Stimulated activated naive CD8-positive, alpha-beta T cell treated with anti-CD3 and anti-CD28 coated beads, Interleukin-15, Interleukin-2, amounts not matched to agents 100 U/mL and 50 U/mL, for 24 hours (primary cell): ENCODE data around the gene PACRG.

Experiments used
- ATAC-seq: fragments of 150-1000 bp; cut with Tn5 transposase; one replicate; pipeline ENCODE4 v1.10.0; 2021
- DNase-seq: peaks from one replicate; pipeline ENCODE4 v3.0.0; 2021

The PACRG gene

DNA sequence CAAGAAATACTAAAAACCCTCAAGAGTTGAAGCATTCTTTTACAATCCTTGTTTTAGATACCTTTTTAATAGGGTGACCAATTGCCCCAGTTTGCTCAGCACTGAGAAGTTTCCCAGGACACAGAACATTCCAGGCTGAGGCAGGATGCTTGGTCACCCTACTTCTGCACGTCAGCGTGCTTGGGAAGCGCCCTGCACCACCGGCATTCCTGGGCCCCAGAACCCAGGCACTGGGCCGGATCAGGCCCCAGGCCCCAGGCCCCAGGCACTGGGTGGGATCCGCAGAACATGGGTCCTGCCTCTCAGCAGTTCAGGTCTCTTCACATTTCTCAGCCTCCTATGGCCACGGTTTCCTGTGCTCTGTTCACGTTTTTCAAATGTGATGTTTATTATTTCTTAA is 472.9 kb downstream of the PACRG start:
- DNase-seq (no peak), ATAC-seq (no peak)

DNA sequence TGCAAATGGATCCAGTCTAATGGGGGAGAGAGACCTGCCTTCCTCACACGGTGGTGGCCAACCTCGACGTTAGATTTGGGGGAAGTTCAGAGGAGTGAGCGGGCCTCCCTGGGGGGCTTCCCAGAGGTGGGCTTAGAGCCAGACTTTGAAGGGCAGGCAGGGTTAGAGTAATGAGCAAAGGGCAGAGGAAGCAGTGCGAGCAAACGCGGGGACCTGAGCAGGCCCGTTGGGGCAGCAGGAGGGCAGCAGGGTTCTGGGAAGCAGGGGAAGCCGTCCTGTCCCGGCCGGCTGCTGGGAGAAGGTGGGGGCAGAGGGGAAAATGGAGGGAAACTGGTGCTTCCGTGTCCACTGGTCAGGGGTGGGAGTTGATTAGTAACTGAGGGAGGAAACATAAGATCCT is 474.1 kb downstream of the PACRG start:
- DNase-seq (no peak), ATAC-seq (no peak)

DNA sequence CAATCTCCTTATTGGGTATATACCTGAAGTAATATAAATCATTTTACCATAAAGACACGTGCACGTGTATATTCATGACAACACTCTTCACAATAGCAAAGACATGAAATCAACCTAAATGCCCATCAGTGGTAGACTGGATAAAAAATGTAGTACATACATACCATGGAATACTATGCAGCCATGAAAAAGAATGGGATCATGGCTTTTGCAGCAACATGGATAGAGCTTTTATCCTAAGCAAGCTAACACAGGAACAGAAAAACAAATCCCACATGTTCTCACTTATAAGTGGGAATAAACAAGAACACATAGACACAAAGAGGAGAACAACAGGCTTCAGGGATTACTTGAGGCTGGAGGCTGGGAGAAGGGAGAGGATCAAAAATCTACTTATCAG is 478.4 kb downstream of the PACRG start:
- DNase-seq (no peak), ATAC-seq (no peak)

DNA sequence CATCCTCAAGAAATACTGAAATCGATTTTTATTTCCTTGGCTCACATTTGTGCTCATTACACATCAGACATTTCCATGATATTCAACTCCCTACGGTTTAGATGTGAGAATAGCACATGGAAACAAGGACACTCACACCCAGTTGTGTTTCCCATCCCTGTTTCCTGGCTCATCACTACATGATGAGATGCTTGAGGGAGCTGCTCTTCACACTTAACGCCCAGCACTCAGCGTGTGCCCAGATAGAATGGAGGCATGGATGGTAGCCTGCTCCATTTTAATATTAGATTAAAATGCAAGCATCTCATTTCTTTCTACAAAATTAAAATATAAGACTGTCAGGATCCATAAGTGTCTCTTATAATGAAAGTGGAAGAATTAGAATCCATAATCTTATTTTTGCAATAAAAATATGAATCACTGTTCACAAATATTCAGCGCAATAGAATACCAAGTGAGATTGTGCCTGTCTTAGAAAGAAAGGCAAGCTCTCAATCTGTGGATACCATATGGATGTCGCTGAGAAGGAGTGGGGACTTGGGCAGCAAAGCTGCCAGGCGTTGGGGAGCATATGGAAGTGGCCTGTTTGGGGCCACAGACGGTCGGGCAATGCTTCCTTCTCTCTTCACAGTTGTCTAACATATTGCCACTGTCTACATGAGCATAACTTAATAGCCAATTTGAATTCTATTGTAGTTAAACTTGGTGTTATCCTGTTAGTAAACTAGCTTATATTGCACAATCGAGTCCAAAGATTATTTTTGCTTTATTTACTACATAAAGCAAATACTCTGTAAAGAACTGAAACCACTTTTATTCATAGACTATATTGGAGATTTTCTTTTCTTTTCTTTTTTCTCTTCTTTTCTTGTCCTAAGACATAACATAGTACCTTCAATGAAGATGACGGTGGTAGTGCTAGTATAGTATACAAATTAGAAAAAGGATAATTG is 479.9 kb downstream of the PACRG start:
- ATAC-seq: no peak
- no peak for DNase-seq

DNA sequence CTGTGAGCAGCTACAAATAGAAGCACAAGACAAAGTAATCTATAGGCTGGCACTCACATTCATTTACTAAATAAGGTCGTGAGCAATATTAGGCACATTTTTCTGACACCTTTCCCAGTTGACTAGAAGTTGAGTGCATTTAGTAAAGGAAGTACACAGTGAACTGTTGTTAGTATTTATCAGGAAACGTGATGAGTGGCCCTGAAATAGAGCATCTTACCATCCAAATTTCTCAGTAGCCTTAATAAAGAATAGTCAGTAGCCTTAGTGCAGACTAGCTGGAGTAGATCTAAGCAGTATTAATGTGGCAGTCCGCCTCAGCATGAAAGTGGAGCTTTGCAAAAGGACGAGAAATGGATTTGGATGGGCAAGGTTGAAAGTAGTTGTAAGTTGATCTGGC is 481.2 kb downstream of the PACRG start:
- ATAC-seq (no peak), DNase-seq (no peak)

DNA sequence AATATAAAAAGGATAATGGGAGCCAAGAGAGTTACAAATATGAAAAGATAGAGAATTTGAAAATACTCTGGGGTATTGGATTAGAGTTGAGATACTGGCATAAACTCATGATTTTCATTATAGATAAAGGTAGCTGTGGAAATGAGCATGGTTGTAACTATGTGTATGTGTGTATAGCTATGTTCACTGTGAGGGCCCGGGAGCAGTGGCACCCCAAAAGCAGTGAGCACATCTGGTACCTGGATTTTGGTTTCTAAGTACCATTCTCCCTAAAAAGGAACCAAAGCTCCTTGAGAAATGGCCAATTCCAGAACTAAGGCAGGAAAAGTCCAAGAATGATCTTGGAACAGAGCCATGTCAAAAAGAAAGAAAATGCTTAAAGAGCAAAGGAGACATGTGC is 484.3 kb downstream of the PACRG start:
- no peak for ATAC-seq
- no peak for DNase-seq

DNA sequence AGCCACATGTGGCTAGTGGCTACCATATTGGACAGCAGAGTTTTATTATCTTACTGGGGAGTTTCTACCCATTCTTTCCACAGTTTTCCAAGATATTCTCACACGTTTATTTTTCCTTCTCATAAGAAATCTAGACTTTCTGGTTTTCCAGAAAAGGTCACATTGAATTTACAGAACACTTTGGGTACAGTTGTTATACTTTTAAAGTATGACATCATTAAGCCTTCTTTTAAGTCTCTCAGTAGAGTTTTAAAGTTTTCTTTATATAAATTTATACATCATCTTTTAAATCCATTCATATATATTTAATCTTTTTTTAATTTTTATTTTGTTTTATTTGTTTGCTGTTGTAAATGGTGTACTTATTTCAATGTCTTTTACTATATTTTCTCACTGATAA is 486.5 kb downstream of the PACRG start:
- DNase-seq (no peak), ATAC-seq (no peak)

DNA sequence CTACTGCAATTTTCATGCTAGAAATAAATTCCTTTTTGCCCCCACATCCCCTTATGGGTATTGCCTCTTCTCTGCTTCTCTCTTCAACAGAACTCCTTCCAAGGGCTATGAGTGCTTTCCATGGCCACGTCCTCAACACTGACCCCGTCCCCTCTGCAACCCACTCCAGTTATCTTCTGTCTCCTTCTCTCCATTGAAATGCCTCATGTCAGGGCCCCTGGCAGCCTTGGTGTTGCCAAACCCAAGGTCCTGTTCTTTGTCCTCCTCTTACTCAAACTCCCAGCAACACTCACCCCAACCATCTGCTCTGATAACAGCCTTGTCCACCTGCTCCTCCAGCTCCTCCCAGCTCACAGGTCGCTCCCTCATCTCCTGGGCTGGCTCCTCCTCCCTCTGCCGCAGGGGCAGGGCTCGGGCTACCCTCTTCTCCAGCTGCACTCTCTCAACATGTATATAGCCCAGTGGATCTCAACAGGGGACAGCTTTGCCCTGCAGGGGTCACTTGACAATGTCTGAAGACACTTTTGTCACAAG is 490.7 kb downstream of the PACRG start:
- ATAC-seq (no peak), DNase-seq (no peak)

DNA sequence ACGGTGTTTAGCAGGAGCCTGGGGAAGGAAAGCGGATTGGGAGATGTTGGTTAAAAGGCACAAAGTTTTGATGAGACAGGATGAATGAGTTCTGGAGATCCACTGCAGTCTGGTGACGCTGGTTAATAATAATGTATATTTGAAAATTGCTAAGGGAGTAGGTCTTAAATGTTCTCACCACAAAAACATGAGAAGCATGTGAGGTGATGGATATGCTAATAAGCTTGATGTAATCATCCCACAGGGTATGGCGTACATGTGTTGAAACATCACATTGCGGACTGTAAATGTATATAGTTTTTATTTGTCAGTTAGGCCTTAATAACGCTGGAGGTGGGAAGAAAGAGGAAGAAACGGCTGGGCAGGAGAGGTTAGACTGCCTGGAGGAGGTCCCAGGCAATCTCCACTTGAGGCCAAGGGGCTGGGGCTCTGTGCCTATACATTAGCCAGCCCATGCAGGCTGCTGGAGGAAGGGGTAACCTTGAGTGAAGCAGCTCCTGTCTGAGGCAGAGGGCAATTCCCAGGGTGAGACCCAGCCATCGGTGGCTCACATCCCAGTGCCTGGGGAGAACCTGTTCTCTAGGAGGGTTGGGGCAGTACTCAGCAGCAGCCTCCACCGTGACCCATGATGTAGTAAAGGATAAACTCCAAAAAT is 498.5 kb downstream of the PACRG start:
- no peak for ATAC-seq
- DNase-seq: no peak

DNA sequence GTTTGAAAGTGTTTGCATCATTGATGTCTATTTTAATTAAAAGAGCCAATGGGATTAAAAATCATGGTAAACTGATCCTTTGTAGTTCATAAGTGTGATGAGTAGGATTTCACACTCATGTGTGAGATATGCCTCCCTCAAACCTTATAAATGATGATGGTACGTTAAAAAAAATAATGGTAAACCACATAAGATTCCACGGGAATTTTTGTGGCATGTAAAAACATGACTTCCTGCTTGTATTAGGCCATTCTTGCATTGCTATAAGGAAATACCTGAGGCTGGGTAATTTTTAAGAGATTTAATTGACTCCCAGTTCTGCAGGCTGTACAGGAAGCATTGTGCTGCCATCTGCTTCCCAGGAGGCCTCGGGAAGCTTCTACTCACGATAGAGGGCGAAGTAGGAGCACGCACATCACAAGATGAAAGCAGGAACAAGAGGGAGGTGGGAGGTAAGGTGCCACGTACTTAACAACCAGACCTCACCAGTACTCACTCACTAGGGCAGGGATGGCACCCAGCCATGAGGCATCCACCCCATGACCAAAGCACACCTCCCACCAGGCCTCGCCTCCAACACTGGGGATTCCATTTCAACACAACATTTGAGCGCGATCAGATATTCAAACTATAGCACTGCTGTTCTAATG is 499.2 kb downstream of the PACRG start:
- DNase-seq (no peak), ATAC-seq (no peak)

DNA sequence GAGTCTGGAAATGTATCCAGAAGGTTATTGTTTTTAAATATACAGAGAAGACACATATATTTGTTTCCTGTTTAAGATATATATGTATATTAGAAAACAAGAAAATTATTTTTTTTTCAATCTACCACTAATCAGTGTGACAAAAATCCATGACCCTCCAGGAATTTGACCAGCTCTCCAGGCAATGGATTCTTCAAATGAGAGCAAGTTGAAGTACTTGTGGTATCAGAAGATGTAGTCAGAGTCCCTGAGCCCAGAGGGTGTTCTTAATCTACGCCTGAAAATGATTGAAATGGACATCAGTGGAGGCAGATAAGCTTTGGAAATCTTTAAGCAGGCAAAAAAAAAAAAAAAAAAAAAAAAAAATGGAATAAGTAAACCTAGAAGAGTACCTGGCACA is 500.3 kb downstream of the PACRG start:
- DNase-seq: no peak
- ATAC-seq: no peak

DNA sequence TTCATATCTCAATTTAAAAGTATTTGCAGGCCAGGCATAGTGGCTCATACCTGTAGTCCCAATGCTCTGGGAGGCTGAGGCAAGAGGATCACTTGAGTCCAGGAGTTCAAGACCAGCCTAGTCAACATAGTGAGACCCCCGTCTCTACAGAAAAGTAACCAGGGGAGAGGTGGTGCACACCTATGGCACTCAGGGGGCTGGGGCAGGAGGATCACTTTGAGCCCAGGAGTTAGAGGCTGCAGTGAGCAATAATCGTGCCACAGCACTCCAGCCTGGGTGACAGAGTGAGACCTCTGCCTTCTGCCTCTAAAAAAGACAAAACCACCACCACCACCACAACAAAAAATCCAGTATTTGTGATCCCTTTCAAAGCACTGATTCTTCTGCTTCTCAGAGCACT is 501.3 kb downstream of the PACRG start:
- ATAC-seq (no peak), DNase-seq (no peak)

DNA sequence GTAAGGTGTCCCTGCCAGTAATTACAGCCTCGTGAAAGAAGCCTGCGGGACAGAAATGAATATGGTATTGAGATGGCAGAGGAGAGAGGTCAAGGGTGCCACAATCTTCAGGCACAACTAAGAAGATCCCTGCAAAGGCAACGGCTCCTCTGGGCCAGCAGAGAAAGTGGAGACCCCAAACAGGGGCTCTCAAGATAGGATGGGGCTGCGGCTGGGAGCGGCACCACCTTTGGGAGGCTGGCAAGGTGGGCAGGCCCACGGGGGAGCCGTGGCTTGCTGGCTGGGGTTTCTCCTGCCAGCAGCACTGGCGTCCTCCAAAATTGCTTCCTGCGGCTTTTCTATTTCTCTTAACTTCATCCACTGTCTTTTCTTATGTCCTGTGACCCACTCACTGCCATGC is 503.1 kb downstream of the PACRG start:
- no peak for DNase-seq
- ATAC-seq: no peak

DNA sequence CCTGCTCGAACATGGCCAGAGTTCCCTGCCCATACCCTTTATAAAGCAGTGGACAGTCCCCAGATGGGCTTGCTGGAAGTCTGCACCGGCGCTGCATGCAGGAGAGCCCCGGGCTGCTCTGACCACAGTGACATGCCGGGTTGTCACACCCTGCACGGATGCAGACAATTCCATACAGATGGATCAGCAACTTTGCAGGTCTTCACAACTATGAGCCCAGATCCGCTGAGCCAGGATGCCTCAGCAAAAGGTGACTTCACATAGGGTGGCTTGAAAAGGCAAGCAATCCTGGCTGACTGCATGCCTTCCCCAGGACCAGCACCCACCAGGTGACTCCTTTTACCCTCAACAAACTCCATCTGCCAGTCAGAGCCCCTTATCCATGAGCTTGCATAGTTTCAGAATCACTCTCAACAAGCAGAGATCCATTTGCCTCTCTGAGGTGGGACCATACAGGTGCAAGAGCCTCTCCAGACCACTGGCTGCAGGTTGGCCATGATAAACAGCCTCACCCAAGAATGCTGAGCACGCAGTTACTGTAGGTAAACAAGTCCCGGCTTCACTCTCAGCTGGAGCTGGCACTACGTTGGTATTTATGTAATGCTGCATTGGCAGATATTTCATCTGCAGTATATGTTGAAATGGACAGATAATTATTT is 503.7 kb downstream of the PACRG start:
- DNase-seq (no peak), ATAC-seq (no peak)

DNA sequence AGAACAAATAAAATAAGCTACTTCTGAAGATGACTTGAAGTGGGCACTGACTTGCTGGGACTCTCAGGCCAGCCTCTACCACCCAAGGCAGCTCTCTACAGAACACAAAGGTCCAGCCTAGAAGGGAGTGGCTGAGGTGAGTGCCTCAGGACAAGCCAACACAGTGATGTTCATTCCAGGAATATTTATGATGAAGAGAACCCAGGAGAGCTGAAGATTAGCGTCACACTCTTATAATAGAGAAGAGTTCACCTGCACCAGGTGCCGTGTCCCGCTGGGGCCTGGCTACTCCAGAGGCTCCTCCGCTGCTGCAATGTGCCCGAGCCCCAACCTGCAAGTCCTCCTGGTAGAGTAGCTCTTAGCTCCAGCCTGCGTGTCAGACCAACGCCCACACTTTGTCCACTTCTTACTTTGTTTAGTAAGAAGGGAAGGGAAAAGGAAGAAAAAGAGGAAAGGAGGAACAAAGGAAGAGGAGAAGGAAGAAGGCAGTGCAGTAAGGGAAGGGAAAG is 504.3 kb downstream of the PACRG start:
- ATAC-seq (no peak), DNase-seq (no peak)

DNA sequence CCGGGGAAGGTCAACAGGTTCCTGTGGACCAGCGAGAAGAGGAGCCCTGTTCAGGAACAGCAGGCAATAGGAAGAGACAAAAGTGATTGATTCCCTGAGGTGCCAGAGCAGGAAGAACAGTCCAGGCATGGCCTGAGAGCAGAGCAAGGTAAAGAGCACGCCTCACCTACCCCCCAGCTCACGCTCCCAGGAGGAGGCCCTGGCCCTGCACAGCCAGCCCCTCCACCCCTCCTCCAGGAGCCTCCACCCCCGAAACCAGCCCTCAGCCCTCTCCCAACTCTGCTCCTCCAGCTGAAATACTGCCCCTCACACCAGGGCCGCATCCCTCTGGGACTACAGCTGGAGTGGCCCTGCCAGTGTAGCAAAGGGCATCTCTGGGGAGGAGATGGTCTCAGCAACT is 504.9 kb downstream of the PACRG start:
- DNase-seq (no peak), ATAC-seq (no peak)

DNA sequence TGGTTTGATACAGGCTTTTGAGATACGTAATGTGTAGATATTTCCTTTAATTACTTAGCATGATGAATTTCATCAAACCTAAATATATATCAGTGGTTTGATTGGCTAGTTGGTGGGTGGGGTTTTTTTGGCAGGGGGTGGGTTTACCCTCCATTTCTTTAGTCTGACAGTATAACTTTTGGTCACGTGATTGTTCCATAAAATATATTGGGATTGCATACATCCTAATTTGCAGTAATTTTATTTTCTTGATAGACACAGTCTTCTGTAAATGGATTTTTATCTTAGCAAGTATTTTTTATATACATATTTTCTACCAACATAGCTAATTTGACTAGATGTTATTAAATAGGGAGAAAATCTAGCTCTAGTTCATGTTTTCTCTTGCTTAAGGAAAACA is 509.3 kb downstream of the PACRG start:
- ATAC-seq: no peak

DNA sequence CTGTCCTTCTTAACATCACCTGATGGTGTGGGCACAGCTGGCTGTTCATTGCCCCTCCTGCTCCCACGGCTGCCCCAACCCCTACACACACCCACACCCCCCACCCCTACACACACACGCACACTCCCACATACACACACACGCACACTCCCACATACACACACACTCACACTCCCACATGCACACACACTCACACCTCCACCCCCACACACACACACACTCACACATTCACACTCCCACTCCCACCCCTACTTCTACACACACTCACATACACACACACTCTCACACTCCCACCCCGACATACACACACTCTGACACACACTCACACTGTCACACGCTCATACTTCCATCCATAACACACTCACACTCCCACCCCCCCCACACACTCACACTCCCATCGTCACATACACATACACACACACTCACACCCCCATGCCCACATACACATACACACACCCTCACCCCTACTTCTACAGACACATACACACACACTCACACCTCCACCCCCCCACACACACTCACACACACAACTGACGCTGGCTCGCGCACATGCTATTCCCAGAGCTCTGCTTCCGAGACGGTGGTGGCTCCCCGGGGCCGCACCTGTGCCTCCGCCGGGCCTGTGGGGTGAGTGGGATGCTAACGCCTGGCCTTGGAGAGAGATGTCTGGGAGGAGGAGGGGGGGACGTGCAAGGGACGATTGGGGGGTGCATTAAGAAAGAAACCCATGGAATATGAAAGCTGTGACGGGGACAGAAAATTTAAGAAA is 512.0 kb downstream of the PACRG start:
- ATAC-seq (no peak), DNase-seq (no peak)

More for the DNA sequence above, 509.3 kb downstream of the PACRG start:
- DNase-seq: no peak

DNA sequence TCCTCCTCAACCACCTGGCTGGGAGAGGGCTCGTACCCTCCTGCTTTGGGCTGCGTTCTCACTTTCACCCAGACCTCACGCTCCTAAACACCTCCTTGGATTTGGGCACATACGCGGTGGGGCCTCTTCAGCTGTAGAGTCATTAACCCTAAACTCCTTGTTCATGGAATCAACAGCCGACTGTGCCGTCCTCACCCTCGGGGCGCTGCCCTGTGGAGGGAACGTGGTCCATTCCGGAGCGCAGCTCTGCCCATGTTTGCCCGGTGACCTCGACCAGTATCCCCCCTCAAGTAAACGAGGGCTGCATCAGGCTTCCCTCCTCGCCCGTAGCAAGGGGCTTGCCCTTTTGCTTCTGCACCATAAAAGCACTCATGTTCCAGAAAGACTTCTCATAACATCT is 512.8 kb downstream of the PACRG start:
- DNase-seq (no peak), ATAC-seq (no peak)

DNA sequence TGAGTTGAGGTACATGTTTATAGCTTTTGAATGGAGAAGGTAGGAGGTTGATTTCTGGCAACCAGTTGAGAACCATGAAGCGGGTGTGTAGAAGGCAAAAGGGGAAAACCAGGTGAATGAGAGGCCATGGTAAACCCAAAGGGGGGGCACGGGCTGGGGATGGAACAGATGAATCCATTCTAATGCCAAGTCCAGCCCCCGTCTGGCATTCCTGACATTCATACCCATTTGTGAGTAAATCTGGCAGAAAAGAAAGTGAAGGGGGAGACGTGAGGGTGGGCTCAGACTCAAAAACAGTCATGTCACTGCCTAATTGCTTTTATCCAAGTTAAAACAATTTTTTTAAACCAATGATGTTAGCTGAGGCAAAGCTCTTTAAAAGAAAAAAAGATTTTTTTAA is 513.9 kb downstream of the PACRG start:
- ATAC-seq (no peak), DNase-seq (no peak)

DNA sequence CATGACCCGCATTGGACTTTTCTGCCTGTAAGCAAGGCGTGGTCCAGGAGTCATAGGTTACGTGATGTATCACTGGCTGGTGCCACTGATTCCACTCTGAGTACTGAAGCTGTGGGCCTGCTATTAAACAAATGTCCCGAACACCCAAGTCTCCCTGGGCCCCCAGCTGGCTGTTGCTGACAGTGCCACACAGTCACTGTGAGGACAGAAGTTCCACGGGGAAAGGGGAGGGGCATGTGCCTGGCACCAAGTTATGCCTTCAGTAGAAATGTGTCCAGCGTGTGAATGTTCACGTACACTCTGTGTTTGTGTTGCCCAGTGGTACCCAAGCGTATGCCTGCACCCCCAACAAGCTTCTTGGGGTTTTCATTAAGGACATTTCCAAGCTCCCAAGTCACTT is 515.3 kb downstream of the PACRG start:
- ATAC-seq: no peak
- no peak for DNase-seq
